ENCODE data around the gene NKX6-2.

DNA sequence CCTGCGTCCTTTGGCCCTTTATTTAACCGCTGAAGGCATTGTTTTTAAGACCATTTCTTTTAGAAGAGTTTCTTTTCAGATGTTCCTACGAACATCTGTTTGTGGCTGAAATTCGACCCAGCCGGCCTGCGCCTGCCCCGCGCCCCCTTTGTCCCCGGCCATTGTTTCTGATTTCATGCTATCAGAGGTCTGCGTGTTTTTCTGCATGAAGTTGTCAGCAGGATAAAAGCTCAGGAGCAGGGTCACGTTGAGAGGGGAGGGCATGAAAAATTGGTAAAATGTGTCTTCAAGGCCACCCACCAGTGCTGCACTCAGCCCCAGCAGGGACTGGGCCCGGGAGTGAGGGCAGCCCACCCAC, 43.1 kb downstream of the NKX6-2 start:
- TF ChIP-seq, protein P1, sequence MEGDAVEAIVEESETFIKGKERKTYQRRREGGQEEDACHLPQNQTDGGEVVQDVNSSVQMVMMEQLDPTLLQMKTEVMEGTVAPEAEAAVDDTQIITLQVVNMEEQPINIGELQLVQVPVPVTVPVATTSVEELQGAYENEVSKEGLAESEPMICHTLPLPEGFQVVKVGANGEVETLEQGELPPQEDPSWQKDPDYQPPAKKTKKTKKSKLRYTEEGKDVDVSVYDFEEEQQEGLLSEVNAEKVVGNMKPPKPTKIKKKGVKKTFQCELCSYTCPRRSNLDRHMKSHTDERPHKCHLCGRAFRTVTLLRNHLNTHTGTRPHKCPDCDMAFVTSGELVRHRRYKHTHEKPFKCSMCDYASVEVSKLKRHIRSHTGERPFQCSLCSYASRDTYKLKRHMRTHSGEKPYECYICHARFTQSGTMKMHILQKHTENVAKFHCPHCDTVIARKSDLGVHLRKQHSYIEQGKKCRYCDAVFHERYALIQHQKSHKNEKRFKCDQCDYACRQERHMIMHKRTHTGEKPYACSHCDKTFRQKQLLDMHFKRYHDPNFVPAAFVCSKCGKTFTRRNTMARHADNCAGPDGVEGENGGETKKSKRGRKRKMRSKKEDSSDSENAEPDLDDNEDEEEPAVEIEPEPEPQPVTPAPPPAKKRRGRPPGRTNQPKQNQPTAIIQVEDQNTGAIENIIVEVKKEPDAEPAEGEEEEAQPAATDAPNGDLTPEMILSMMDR (optimal IDR thresholded peaks at IDR 0.05 in 1 of 3, IDR thresholded peaks at IDR 0.05 in 1 of 3, conservative IDR thresholded peaks at IDR 0.05 in 1 of 3; ENCODE audit: extremely low read depth in 1 of 3, insufficient read depth in 2 of 3, low read length in 3 of 3): no peak
- TF ChIP-seq EZH2 (IDR thresholded peaks at IDR 0.05; ENCODE audit: low read length): no peak
